GM18505 (cell line): ENCODE results near the gene VCL.

Experiments used
- ATAC-seq: cut with Tn5 transposase; IDR thresholded peaks from one replicate; pipeline ENCODE4 v1.9.1; 2021; ENCODE audit not compliant: unreplicated experiment
- POLR2A ChIP-seq: IDR thresholded peaks from 4 replicates; pipeline ENCODE4 v1.6.1; 2011; ENCODE audit warnings: borderline replicate concordance; ENCODE audit not compliant: insufficient read depth, insufficient read length; ENCODE audit errors: extremely low read depth

Gene VCL

GRCh38 chr10:73965890-73966768 lies 31.8 kb upstream of the VCL start:
- no peak for TF ChIP-seq POLR2A
- ATAC-seq = no peak

DNA sequence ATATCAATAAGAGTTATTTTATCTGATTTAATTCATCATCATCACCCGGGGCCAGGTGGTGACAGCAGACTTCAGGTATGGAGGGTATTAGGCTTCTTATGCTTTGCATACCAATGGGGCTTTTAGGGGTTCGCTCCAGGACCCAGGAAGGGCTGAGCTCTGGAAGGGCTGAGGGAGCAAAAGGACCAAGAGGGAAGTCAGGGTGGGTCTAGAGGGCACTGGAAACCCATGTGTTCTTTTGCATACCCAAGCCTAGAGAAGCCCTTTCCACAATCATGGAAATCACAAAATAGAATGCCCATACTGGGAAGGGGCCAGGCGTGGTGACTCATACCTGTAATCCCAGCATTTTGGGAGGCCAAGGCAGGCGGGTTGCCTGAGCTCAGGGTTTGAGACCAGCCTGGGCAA lies 30.9 kb upstream of the VCL start:
- no peak for ATAC-seq
- TF ChIP-seq POLR2A = no peak

DNA sequence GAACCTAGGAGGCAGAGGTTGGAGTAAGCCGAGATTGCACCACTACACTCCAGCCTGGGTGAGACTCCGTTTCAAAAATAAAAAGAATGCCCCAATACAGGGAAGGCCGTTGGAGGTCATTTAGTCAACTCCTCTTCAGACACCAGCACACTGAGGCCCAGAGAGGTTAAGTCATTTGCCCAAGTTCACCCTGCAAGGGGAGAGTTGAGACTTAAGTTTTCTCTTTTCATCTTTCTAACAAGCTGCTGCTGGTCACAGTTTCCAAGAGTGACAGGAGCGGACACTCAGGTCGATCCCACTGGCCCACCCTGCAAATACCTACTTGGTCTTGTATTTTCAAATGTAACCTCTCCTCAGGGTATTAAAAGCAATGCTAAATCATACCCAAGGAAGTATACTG lies 30.4 kb upstream of the VCL start:
- ATAC-seq = no peak
- no peak for TF ChIP-seq POLR2A

DNA sequence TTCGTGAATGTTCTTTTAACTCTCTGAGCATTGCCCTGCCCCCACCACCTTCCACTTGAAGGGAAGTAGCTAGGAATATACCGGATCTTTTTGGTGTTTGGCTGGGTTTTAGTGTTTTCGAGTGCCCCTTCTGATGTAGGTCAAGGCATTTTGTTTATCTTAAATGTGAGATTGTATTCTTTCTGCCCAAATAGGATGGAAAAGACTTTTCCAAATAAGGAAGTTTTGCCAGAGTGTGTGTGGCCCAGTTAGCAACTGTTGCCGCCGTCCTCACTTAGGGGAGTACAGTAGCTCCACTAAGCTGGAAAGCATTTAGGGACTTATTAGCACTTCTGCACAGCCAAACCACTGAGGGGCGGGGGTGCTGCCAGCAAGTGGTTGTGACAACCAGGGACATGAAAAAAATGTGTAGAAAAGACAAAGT lies 29.8 kb upstream of the VCL start:
- no peak for ATAC-seq
- no peak for TF ChIP-seq POLR2A

DNA sequence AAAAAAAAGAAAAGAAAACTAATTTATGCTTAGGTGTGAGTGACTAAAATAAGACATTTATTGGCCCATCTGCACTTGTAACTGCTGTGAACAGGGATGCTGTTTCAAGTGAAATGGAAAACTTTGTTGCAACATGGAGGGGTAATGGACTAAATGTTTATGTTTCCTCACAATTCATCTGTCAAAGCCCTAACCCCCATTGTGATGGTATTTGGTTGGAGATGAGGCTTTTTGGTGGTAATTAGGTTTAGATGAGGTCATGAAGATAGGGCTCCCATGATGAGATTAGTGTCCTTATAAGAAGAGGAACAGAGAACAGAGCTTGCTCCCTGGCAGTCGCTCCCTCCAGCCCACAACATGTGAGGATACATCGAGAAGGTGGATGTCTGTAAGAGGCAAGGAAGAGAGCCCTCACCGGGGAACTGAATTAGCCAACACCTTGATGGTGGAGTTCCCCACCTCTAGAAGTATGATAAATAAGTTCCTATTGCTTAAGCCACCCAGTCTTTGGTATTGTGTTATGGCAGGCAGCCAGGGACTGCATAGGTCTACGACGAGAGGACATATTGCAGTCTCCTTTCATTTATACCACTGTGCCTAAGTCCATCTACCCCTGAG lies 28.6 kb upstream of the VCL start:
- TF ChIP-seq POLR2A = no peak
- no peak for ATAC-seq

DNA sequence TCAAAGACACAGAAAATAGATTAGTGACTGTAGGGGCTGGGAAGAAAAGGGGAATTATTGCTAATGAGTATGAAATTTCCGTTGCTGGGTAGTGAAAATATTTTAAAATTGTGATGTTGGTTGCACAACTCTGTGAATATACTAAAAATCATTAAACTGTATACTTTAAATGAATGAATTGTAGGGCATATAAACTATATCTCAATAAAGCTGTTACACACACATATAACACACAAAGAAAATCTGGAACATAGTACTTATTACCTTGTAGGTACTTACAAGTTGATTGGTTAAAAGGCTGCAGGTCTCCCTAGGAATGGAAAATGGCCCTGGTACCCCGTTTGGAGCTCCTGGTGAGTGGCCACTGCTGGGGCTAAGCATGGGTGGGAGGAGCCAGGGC lies 27.1 kb upstream of the VCL start:
- no peak for ATAC-seq
- no peak for TF ChIP-seq POLR2A

DNA sequence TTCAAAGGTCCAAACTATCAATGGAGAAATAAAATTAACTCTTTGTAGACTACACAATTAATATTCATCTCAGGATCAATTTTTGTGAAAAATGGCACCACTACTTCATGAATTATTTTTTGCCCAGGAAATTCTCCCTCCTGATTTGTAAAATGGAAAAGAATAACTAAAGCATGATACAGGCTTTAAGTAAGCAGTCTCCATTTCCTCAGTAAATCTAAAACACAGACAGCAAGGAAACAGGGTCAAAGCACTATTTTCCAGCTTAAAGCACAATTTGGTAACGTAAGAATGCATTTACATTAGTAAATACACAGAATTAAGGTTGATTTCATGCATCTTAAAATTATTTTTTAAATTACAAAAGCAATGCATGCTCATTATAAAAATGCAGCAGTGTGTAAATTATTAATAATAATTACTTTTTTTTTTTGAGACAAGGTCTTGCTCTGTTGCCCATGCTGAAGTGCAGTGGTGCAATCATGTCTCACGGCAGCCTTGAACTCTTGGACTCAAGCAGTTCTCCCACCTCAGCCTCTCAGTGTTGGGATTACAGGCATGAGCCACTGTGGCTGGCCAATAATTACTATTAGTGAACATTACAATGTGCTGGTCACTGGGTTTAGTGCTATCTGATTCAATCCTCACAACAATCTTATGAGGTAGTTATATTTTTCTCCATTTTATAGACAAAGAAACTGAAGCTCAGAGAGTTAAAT lies 26.1 kb upstream of the VCL start:
- no peak for TF ChIP-seq POLR2A
- ATAC-seq = no peak

DNA sequence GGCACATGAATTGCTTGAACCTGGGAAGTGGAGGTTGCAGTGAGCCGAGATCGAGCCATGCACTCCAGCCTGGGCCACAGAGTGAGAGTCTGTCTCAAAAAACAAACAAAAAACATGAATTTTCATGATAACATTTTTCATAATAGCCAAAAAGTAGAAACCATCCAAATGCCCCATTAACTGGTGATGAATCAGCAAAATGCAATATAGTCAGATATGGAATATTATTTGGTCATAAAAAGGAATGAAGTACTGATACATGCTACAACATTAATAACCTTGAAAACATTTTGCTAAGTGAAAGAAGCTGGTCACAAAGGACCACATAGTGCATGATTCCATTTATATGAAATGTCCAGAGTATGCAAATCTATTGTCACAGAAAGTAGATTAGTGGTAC lies 24.5 kb upstream of the VCL start:
- no peak for ATAC-seq
- no peak for TF ChIP-seq POLR2A

DNA sequence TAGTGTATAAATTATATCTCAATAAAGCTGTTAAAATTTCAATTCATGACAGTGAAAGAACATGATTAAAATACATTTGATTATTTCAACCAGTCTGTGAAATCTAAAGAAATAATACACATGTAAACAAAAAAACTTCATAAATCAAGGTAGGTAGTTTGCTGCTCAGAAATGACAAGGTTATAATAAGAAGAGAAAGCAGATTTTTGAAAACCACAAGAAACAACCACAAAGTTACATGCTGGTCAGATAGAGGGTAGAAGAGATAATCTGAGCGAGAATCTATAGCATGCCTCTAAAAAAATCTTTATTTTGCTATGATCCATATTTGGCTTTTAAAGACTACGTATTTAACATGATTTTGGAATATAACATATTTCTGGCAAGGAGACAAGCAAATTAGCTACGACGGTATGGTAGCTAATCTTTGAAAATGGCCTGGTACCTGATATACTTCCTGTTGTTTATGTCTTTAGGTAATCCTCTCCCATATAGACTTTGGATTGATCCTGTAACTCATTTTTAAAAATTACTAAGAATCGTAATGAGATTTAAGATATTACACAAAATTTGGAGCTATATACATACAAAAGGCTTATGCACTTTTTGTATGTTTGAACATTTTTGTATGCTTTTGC lies 23.5 kb upstream of the VCL start:
- no peak for ATAC-seq
- TF ChIP-seq POLR2A = no peak

DNA sequence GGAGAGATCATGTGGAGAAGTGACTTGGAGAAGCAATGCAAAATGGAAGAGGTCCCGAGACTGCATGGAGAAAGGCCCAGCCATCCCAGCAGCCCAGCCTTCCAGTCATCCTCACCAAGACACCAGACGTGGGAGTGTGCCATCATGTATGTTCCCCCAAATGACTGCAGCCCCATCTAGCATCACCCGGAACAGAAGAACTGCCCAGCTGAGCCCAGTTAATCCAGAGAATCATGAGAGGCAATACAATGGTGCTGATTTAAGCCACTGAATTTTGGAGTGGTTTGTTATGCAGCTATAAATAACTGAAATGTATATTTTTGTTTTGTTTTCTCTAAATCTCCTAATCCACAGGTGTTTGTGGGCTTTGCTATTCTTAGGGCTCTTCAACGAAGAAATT lies 22.5 kb upstream of the VCL start:
- no peak for ATAC-seq
- no peak for TF ChIP-seq POLR2A

DNA sequence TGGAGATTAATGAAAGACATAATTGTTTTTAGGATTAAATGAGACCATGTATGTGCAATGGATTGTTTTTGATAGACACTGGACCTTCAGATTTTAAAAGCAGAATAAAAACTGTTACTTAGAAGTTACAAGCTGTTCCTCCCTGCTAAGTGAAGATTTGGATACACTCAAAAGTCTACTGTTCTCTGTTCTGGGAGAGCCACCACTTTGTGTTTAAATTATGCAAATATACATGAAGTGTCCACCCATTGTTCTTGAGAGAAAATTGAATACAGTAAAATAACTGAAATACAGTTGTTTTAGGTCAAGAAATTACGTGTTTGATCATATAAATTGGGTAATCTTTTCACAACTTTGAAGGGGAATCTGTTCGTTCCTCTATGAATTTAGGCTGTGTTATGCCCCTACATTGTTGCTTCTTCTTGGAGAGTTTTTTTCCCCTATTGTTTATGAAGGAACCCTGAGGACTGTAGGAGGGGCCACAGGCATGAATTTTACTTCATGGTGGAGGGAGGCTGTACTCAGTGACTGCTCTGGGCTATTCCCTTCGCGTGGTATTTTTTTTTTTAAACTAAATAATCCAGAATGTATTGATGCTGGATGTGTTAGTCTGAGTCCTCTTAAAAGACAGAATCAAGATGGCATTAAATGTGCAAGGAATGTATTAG lies 18.6 kb upstream of the VCL start:
- ATAC-seq = no peak
- TF ChIP-seq POLR2A = no peak

DNA sequence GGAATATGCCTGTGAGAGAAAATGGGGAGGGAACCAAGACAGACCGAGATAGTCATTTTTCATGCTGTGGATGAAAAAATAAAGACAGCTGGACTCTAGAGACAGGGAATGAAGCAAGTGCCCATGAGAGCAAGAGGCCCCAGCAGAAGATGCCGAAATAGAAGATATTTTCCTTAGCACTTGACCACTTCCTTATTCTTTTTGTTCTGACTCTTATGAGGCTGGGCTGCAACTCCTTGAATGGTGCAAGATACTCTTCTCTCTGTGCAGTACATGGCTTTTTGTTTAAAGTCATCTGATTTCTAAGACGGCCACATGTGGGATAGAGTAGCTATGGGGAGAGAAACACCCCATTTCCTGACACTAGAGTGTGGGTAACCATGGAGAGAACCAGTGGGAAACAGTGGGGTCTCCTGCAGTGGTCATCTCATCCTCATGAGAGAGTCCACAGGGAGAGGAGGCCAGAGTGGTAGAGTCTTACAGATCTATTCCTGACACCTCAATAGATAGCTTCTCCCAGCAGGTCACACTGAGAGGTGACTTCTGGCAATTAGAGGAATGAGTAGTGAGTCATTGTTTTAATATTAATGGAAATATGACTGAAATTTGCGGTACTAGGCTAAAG lies 18.0 kb upstream of the VCL start:
- ATAC-seq = no peak
- TF ChIP-seq POLR2A = no peak
